Measurements from ENCODE around the gene CDC23. TPM values are rescaled to one million over a fixed set of nuclear protein-coding genes. Genes with fewer than 3 reads are reported as not detected.

Gene CDC23
- total and polyA plus RNA-seq, 2 of the 4 experiments (the other 2 are of a cell fraction), result 21.1 to 28.0 TPM

DNA sequence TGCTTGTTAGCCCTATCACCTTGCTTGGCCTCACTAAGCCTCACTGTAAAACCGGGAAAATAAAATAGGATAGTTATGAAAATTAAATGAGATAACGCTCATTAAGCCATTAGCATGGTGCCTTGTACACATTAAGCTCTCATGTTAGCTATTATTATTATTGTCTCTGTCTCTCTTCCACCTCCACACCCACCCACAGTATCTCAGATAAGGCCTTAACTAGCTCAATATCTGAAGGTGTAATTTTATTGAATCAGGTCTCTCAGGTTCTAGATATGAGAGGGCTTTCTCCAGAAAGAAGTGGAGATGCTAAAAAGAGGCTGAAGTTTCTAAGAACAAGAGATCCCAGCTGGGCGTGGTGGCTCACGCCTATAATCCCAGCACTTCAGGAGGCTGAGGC lies 33.7 kb upstream of the CDC23 start:
- no peak overlapping the region for H2AK5ac ChIP-seq (ENCODE audit: low read depth, low read length)
- POLR2A ChIA-PET (ENCODE audit: unreplicated experiment), result no interaction called here
- no TSS peak for BruUV-seq (replicated peaks)
- H4K5ac ChIP-seq (ENCODE audit: low read depth, low read length), result no peak overlapping the region
- peaks cover 35% of the 10 kb centered on the region for H3K27me3 ChIP-seq (ENCODE audit: control insufficient read depth, insufficient read depth, low read length)
- no peak overlapping the region for H3K4ac ChIP-seq (ENCODE audit: low read depth, low read length)
- H3K4me3 ChIP-seq (ENCODE audit: insufficient read depth, low read depth, low read length), result no peak overlapping the region
- H3K18ac ChIP-seq (ENCODE audit: low read depth, low read length), result no peak overlapping the region
- no peaks in the 10 kb centered on the region for H3K79me1 ChIP-seq (ENCODE audit: low read depth in 1 of 2, low read length in 2 of 2)
- H3K23ac ChIP-seq (ENCODE audit: low read depth, low read length), result no peak overlapping the region
- H2BK5ac ChIP-seq (ENCODE audit: low read depth, low read length, poor library complexity, severe bottlenecking), result no peak overlapping the region
- intact Hi-C loops (cut with micrococcal nuclease), result no loop called here
- no peak overlapping the region for H3K27ac ChIP-seq (ENCODE audit: insufficient read depth, low read length)
- H2BK15ac ChIP-seq (ENCODE audit: low read depth, low read length), result no peak overlapping the region
- no peaks in the 10 kb centered on the region for H3K9me3 ChIP-seq (ENCODE audit: control insufficient read depth, insufficient read depth, low read length)
- no peak overlapping the region for H3K4me2 ChIP-seq (ENCODE audit: low read depth, low read length)
- no peak overlapping the region for H3K9ac ChIP-seq (ENCODE audit: low read depth, low read length)
- H2AFZ ChIP-seq (replicated peaks; ENCODE audit: low read length, poor library complexity), result no peak overlapping the region
- TF ChIP-seq, protein P1, sequence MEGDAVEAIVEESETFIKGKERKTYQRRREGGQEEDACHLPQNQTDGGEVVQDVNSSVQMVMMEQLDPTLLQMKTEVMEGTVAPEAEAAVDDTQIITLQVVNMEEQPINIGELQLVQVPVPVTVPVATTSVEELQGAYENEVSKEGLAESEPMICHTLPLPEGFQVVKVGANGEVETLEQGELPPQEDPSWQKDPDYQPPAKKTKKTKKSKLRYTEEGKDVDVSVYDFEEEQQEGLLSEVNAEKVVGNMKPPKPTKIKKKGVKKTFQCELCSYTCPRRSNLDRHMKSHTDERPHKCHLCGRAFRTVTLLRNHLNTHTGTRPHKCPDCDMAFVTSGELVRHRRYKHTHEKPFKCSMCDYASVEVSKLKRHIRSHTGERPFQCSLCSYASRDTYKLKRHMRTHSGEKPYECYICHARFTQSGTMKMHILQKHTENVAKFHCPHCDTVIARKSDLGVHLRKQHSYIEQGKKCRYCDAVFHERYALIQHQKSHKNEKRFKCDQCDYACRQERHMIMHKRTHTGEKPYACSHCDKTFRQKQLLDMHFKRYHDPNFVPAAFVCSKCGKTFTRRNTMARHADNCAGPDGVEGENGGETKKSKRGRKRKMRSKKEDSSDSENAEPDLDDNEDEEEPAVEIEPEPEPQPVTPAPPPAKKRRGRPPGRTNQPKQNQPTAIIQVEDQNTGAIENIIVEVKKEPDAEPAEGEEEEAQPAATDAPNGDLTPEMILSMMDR (conservative IDR thresholded peaks at IDR 0.05; ENCODE audit: low read depth, low read length), result no peak
- TF ChIP-seq POLR2A (IDR thresholded peaks at IDR 0.05; ENCODE audit: low read depth, low read length) (no peak), RCOR1 (IDR thresholded peaks at IDR 0.05; ENCODE audit: insufficient replicate concordance, low read length) (no peak), RAD21 (IDR thresholded peaks at IDR 0.05; ENCODE audit: low read length) (no peak), CEBPB (IDR thresholded peaks at IDR 0.05; ENCODE audit: low read depth, low read length) (no peak), NFE2L2 (IDR thresholded peaks at IDR 0.05; ENCODE audit: low read depth, low read length) (no peak), SMC3 (IDR thresholded peaks at IDR 0.05; ENCODE audit: low read depth, low read length) (no peak), FOS (IDR thresholded peaks at IDR 0.05; ENCODE audit: low read depth, low read length) (no peak), MAFK (IDR thresholded peaks at IDR 0.05; ENCODE audit: low read depth, low read length) (no peak), MXI1 (IDR thresholded peaks at IDR 0.05; ENCODE audit: borderline replicate concordance, low read depth, low read length) (no peak), RFX5 (IDR thresholded peaks at IDR 0.05; ENCODE audit: low read depth, low read length) (no peak), MAZ (IDR thresholded peaks at IDR 0.05; ENCODE audit: borderline replicate concordance, low read depth, low read length) (no peak), CHD1 (IDR thresholded peaks at IDR 0.05; ENCODE audit: low read depth, low read length) (no peak), BHLHE40 (IDR thresholded peaks at IDR 0.05; ENCODE audit: low read depth, low read length) (no peak)
- TF ChIP-seq, protein P2, sequence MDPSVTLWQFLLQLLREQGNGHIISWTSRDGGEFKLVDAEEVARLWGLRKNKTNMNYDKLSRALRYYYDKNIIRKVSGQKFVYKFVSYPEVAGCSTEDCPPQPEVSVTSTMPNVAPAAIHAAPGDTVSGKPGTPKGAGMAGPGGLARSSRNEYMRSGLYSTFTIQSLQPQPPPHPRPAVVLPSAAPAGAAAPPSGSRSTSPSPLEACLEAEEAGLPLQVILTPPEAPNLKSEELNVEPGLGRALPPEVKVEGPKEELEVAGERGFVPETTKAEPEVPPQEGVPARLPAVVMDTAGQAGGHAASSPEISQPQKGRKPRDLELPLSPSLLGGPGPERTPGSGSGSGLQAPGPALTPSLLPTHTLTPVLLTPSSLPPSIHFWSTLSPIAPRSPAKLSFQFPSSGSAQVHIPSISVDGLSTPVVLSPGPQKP (IDR thresholded peaks at IDR 0.05; ENCODE audit: borderline replicate concordance, low read depth, low read length), result no peak
- TF ChIP-seq, protein P3, sequence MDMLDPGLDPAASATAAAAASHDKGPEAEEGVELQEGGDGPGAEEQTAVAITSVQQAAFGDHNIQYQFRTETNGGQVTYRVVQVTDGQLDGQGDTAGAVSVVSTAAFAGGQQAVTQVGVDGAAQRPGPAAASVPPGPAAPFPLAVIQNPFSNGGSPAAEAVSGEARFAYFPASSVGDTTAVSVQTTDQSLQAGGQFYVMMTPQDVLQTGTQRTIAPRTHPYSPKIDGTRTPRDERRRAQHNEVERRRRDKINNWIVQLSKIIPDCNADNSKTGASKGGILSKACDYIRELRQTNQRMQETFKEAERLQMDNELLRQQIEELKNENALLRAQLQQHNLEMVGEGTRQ (IDR thresholded peaks at IDR 0.05; ENCODE audit: low read depth, low read length), result no peak
- H3K56ac ChIP-seq (ENCODE audit: extremely low read depth, insufficient read depth, low read length), result no peak overlapping the region
- no CpG with 5 or more reads among the region's 4 CpGs for WGBS, 2 experiments (ENCODE audit: extremely low coverage in 2 of 2, insufficient read length in 1 of 2)
- ATAC-seq (ENCODE audit: low read depth) (no peak), DNase-seq (no peak)
- no peak overlapping the region for H2BK20ac ChIP-seq (ENCODE audit: low read depth, low read length)
- CTCF ChIA-PET, result interaction anchor here (0.7 kb wide), 1 partner anchor 17 kb away, joined by 3 read pairs; no protein-coding TSS in a partner anchor
- in situ Hi-C loops (cut with MboI; ENCODE audit: low sequenced_read_pairs), result no loop called here
- no peaks in the 10 kb centered on the region for H3K9me1 ChIP-seq (ENCODE audit: insufficient read depth, low read length)
- no peak overlapping the region for H2BK120ac ChIP-seq (ENCODE audit: low read depth, low read length)
- H2AK9ac ChIP-seq (replicated peaks; ENCODE audit: low read depth, low read length, poor library complexity), result no peak overlapping the region
- no peak overlapping the region for H4K91ac ChIP-seq (ENCODE audit: insufficient read depth, low read depth, low read length)
- no peaks in the 10 kb centered on the region for H3K36me3 ChIP-seq (ENCODE audit: control insufficient read depth, insufficient read depth, low read length)
- no peak overlapping the region for H4K8ac ChIP-seq (ENCODE audit: low read depth in 2 of 2, low read length in 2 of 2)
- H3K4me1 ChIP-seq (ENCODE audit: control insufficient read depth, insufficient read depth, low read length), result no peaks in the 10 kb centered on the region
- no peak overlapping the region for H3K14ac ChIP-seq (replicated peaks; ENCODE audit: low read depth, low read length)
- dilution Hi-C loops (cut with HindIII; ENCODE audit: low sequenced_read_pairs, unreplicated experiment), result no loop called here
- no peaks in the 10 kb centered on the region for H4K20me1 ChIP-seq (ENCODE audit: insufficient read depth, low read length)
